Measurements from ENCODE around the gene AP4S1. TPM values are rescaled to one million over a fixed set of nuclear protein-coding genes. Genes with fewer than 3 reads are reported as not detected.
"Not testable (repeated sequence)": the region's sequence is repeated elsewhere in the genome, so short reads cannot be mapped to it uniquely, and the experiment has no call there.

AP4S1 gene
- total RNA-seq (10 to 100 TPM in 1 of 2 donors, 1 to 10 TPM in 1; 7.1 to 10.7 TPM), polyA plus RNA-seq (1 to 10 TPM; 5.4 to 7.5 TPM)
- long read RNA-seq, donor 1, transcript AP4S1-206 (5 exons, 1,012 nt), result major isoform, 5 of 5 reads
- long read RNA-seq, donor 1, partial matches to known transcripts, result 0 of 5 reads
- long read RNA-seq, donor 1, other reads (novel, unspliced or antisense), result 0 of 5 reads
- long read RNA-seq, donor 2, result 0 reads
- long read RNA-seq, donor 3, partial matches to known transcripts, result 0 of 2 reads
- long read RNA-seq, donor 3, other reads (novel, unspliced or antisense), result 0 of 2 reads
- long read RNA-seq, donor 4, partial matches to known transcripts, result 0 of 2 reads
- long read RNA-seq, donor 4, other reads (novel, unspliced or antisense), result 0 of 2 reads
- long read RNA-seq, donor 5, partial matches to known transcripts, result 0 of 1 reads
- long read RNA-seq, donor 5, other reads (novel, unspliced or antisense), result 0 of 1 reads

- TF ChIP-seq CTCF (IDR thresholded peaks at IDR 0.05; ENCODE audit: control extremely low read depth, extremely low read depth), result no peak
- 1% methylated on average over 51 to 53 of the region's 53 CpGs for WGBS, 2 donors
- H3K27ac ChIP-seq (ENCODE audit: low read depth in 1 of 2, low read length in 1 of 2), result peak within 1 kb of the TSS; percentile 92 to 99
- no peak for ATAC-seq (ENCODE audit: insufficient read depth, low FRiP score)
- peak; percentile 52 to 62 (median 61) for DNase-seq
- H3K36me3 ChIP-seq (ENCODE audit: control insufficient read depth in 4 of 4, insufficient read depth in 4 of 4, low read length in 4 of 4), result peaks cover 0 to 4% (median 3%) of the 10 kb centered on the region in 4 donors
- peak within 1 kb of the TSS; percentile 75 to 96 for H3K9ac ChIP-seq (ENCODE audit: insufficient read depth in 1 of 2, low read length in 2 of 2)
- H3K9me3 ChIP-seq (ENCODE audit: control insufficient read depth in 4 of 4, insufficient read depth in 3 of 4, low read length in 3 of 4), result no peaks in the 10 kb centered on the region
- H3K4me3 ChIP-seq, result peak within 1 kb of the TSS; percentile 82
- H3K4me1 ChIP-seq (ENCODE audit: control insufficient read depth in 5 of 5, insufficient read depth in 5 of 5, low read length in 5 of 5), result peaks cover 0 to 23% (median 12%) of the 10 kb centered on the region in 5 donors
- H3K27me3 ChIP-seq (ENCODE audit: control insufficient read depth in 3 of 3, insufficient read depth in 3 of 3, low read length in 2 of 3), result no peaks in the 10 kb centered on the region
Observed at GRCh38 chr14:31025367-31026076, at the start of gene AP4S1. AP4S1 (plus strand) TSS chr14:31025649; CDS start chr14:31066197, 40,548 bp downstream.

- Histone ChIP-seq H3K9ac (ENCODE audit: insufficient read depth in 1 of 2, low read length in 2 of 2) (no peak overlapping the region), H3K27me3 (ENCODE audit: control insufficient read depth in 3 of 3, insufficient read depth in 3 of 3, low read length in 2 of 3) (no peaks in the 10 kb centered on the region), H3K9me3 (ENCODE audit: control insufficient read depth in 4 of 4, insufficient read depth in 3 of 4, low read length in 3 of 4) (no peaks in the 10 kb centered on the region), H3K27ac (ENCODE audit: low read depth in 1 of 2, low read length in 1 of 2) (no peak overlapping the region), H3K4me3 (no peak overlapping the region), H3K36me3 (ENCODE audit: control insufficient read depth in 4 of 4, insufficient read depth in 4 of 4, low read length in 4 of 4) (no peaks in the 10 kb centered on the region), H3K4me1 (ENCODE audit: control insufficient read depth in 5 of 5, insufficient read depth in 5 of 5, low read length in 5 of 5) (peaks cover 0 to 16% (median 0%) of the 10 kb centered on the region in 5 donors)
- DNase-seq (no peak), ATAC-seq (ENCODE audit: insufficient read depth, low FRiP score) (no peak)
- 79 to 89% methylated on average over 2 of the region's 2 CpGs for WGBS, 2 donors
- TF ChIP-seq CTCF (IDR thresholded peaks at IDR 0.05; ENCODE audit: control extremely low read depth, extremely low read depth), result no peak
Observed at GRCh38 chr14:30977752-30978151, 47.7 kb upstream of the AP4S1 start.

- TF ChIP-seq CTCF (IDR thresholded peaks at IDR 0.05; ENCODE audit: control extremely low read depth, extremely low read depth), result peak; percentile 53
- not testable (repeated sequence) for H3K4me3 ChIP-seq; H3K27me3 ChIP-seq (ENCODE audit: control insufficient read depth in 3 of 3, insufficient read depth in 3 of 3, low read length in 2 of 3); H3K9ac ChIP-seq (ENCODE audit: insufficient read depth in 1 of 2, low read length in 2 of 2); H3K27ac ChIP-seq (ENCODE audit: low read depth in 1 of 2, low read length in 1 of 2); H3K36me3 ChIP-seq (ENCODE audit: control insufficient read depth in 4 of 4, insufficient read depth in 4 of 4, low read length in 4 of 4); H3K4me1 ChIP-seq (ENCODE audit: control insufficient read depth in 5 of 5, insufficient read depth in 5 of 5, low read length in 5 of 5); H3K9me3 ChIP-seq (ENCODE audit: control insufficient read depth in 4 of 4, insufficient read depth in 3 of 4, low read length in 3 of 4)
- DNase-seq (peak in 2 of 3 donors; percentile 74 to 82), ATAC-seq (ENCODE audit: insufficient read depth, low FRiP score) (peak; percentile 84)
- 65 to 67% methylated on average over 13 of the region's 13 CpGs for WGBS, 2 donors
Observed at GRCh38 chr14:30980106-30980704, 45.2 kb upstream of the AP4S1 start.

Data from lung (tissue), 16 donors.